Measurements from ENCODE around the gene TRAPPC6A.

GRCh38 chr19:45128146-45128545 is 49.9 kb downstream of the TRAPPC6A start:
- TF ChIP-seq CTCF (IDR thresholded peaks at IDR 0.05) (no peak), EZH2 (IDR thresholded peaks at IDR 0.05; ENCODE audit: borderline replicate concordance, insufficient read depth, low read depth, low read length, poor library complexity, severe bottlenecking) (no peak)
